Measurements from ENCODE around the gene ATP6V1A. TPM values are rescaled to one million over a fixed set of nuclear protein-coding genes. Genes with fewer than 3 reads are reported as not detected.

Gene ATP6V1A
- polyA plus RNA-seq, 1 of the 3 experiments (the other 2 are of a cell fraction) = 12.1 TPM

DNA sequence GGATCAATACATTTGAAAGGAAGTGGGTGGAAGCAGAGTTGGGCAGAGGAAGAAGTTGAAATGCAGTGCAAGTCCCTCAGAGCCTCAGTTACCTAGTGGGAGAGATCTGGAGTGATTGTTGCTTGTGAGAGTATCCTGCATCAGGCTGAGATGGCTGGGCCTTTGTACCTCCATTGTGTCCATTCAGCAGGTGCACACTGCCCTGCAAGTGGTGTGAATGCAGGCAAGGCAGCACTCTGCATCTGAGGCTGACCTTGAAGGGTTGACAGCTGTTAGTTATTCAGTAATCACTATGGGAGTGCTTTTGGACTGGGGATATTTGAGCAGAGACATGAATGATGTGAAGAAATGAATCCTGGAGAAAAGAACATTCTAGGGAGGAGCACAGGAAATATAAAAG is 25.2 kb downstream of the ATP6V1A start (continued):
- TF ChIP-seq, protein P1, sequence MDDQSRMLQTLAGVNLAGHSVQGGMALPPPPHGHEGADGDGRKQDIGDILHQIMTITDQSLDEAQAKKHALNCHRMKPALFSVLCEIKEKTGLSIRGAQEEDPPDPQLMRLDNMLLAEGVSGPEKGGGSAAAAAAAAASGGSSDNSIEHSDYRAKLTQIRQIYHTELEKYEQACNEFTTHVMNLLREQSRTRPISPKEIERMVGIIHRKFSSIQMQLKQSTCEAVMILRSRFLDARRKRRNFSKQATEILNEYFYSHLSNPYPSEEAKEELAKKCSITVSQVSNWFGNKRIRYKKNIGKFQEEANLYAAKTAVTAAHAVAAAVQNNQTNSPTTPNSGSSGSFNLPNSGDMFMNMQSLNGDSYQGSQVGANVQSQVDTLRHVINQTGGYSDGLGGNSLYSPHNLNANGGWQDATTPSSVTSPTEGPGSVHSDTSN (IDR thresholded peaks at IDR 0.05) = no peak
- TF ChIP-seq RAD21 (IDR thresholded peaks at IDR 0.05; ENCODE audit: low read length) (no peak), ZBTB33 (IDR thresholded peaks at IDR 0.05; ENCODE audit: borderline replicate concordance, low read depth) (no peak), GABPA (IDR thresholded peaks at IDR 0.05; ENCODE audit: low read depth) (no peak), TEAD4 (IDR thresholded peaks at IDR 0.05; ENCODE audit: borderline replicate concordance, insufficient read depth) (no peak)

DNA sequence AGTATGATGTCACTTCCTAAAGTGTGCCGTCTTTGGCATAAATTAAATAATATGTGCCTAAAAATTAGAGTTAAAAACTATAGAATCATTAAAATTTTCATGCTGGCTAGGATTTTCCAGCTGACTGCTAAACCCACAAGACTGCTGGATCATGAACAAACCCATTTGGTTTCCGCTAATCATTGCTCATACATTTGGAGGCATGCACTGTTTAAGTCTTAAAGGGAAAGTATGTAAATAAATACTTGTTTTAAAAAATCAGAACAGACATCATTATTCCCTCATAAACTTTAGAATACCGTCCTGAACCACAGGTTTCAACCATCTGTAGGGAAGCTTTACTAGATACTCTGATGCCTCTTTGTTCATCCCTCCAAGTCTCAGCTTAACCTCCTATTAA is 26.5 kb downstream of the ATP6V1A start:
- Histone ChIP-seq H3K27me3 (ENCODE audit: insufficient read depth) (no peaks in the 10 kb centered on the region), H2AFZ (ENCODE audit: low read depth) (no peak overlapping the region), H3K9ac (no peak overlapping the region), H4K20me1 (ENCODE audit: insufficient read depth) (no peaks in the 10 kb centered on the region), H3K4me3 (ENCODE audit: low read depth in 2 of 2, low read length in 1 of 2) (no peak overlapping the region), H3K4me1 (ENCODE audit: control insufficient read depth in 1 of 2, insufficient read depth in 2 of 2, low read depth in 1 of 2, low read length in 1 of 2) (no peaks in the 10 kb centered on the region), H3K4me2 (no peak overlapping the region), H3K9me3 (no peaks in the 10 kb centered on the region), H3F3A (replicated peaks; ENCODE audit: insufficient read depth) (peaks cover 4% of the 10 kb centered on the region), H3K79me2 (ENCODE audit: insufficient read depth) (peaks cover 8% of the 10 kb centered on the region; the same call in 1 of the 2 replicates), H3K27ac (ENCODE audit: low read depth in 2 of 2, low read length in 1 of 2) (no peak overlapping the region), H3K36me3 (replicated peaks in 1 of 2; ENCODE audit: control insufficient read depth in 1 of 2, insufficient read depth in 2 of 2, low read length in 1 of 2) (no peaks in the 10 kb centered on the region), H3K9me2 (no peaks in the 10 kb centered on the region)
- WGBS (ENCODE audit: low lambda C conversion rate) = 80% methylated on average over 3 of the region's 3 CpGs
- TF ChIP-seq USF1 (IDR thresholded peaks at IDR 0.05; ENCODE audit: borderline replicate concordance, low read depth) (no peak), EZH2phosphoT487 (IDR thresholded peaks at IDR 0.05; ENCODE audit: borderline replicate concordance, low read depth) (no peak), NRF1 (IDR thresholded peaks at IDR 0.05; ENCODE audit: low read depth, low read length) (no peak), FOSL2 (IDR thresholded peaks at IDR 0.05; ENCODE audit: borderline replicate concordance, low read depth) (no peak), SIN3A (IDR thresholded peaks at IDR 0.05; ENCODE audit: borderline replicate concordance, low read depth, low read length) (no peak), RXRA (IDR thresholded peaks at IDR 0.05; ENCODE audit: borderline replicate concordance, low read depth) (no peak), TCF12 (IDR thresholded peaks at IDR 0.05) (no peak), JUND (IDR thresholded peaks at IDR 0.05) (no peak), FOXM1 (IDR thresholded peaks at IDR 0.05; ENCODE audit: low read depth) (no peak), CHD2 (IDR thresholded peaks at IDR 0.05; ENCODE audit: low read length, partially characterized antibody) (no peak), MXI1 (IDR thresholded peaks at IDR 0.05; ENCODE audit: low read depth, low read length) (no peak), TAF1 (IDR thresholded peaks at IDR 0.05; ENCODE audit: borderline replicate concordance, low read depth, low read length) (no peak), POLR2AphosphoS5 (IDR thresholded peaks at IDR 0.05; ENCODE audit: low read depth, low read length) (no peak), ZBTB33 (IDR thresholded peaks at IDR 0.05; ENCODE audit: borderline replicate concordance, low read depth) (no peak)
- TF ChIP-seq, protein P2, sequence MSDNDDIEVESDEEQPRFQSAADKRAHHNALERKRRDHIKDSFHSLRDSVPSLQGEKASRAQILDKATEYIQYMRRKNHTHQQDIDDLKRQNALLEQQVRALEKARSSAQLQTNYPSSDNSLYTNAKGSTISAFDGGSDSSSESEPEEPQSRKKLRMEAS (IDR thresholded peaks at IDR 0.05; ENCODE audit: low read depth) = no peak
- TF ChIP-seq, protein P3, sequence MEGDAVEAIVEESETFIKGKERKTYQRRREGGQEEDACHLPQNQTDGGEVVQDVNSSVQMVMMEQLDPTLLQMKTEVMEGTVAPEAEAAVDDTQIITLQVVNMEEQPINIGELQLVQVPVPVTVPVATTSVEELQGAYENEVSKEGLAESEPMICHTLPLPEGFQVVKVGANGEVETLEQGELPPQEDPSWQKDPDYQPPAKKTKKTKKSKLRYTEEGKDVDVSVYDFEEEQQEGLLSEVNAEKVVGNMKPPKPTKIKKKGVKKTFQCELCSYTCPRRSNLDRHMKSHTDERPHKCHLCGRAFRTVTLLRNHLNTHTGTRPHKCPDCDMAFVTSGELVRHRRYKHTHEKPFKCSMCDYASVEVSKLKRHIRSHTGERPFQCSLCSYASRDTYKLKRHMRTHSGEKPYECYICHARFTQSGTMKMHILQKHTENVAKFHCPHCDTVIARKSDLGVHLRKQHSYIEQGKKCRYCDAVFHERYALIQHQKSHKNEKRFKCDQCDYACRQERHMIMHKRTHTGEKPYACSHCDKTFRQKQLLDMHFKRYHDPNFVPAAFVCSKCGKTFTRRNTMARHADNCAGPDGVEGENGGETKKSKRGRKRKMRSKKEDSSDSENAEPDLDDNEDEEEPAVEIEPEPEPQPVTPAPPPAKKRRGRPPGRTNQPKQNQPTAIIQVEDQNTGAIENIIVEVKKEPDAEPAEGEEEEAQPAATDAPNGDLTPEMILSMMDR (IDR thresholded peaks at IDR 0.05) = no peak
- TF ChIP-seq, protein P4, sequence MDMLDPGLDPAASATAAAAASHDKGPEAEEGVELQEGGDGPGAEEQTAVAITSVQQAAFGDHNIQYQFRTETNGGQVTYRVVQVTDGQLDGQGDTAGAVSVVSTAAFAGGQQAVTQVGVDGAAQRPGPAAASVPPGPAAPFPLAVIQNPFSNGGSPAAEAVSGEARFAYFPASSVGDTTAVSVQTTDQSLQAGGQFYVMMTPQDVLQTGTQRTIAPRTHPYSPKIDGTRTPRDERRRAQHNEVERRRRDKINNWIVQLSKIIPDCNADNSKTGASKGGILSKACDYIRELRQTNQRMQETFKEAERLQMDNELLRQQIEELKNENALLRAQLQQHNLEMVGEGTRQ (IDR thresholded peaks at IDR 0.05; ENCODE audit: borderline replicate concordance, low read depth, low read length) = no peak
- CTCF ChIA-PET = interaction anchor here (0.6 to 1.2 kb wide), 2 partner anchors 10 to 17 kb away, joined by 3 read pairs; no protein-coding TSS in a partner anchor
- POLR2A ChIA-PET = no interaction called here
- no peak for DNase-seq
